ENCODE measurements around the gene MBP. TPM values are rescaled to one million over a fixed set of nuclear protein-coding genes. Genes with fewer than 3 reads are reported as not detected.

MBP gene
- total RNA-seq, 1 experiment from 2014 or later: 88.8 TPM

DNA sequence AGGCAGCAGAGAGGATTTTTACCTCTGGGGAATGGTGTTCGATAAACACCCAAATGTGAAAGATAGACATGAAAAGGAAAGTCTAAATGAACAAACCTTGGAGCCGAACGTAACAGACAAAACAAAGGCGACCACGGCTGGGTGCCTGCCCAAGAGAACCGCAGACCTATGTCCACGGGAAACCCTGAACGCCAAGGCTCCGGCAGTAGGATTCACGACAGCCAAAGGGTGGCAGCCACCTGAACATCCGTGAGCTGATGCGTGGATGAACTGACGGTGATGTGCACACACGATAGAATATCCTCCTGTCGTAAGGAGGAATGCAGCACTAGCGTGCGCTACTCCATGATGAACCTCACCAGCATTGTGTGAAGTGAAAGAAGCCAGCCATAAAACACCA, 85.6 kb downstream of the MBP start:
- no TSS peak for BruUV-seq (replicated peaks)
- in situ Hi-C loops (cut with HindIII; ENCODE audit: low pct_unique_long_range_greater_than_20kb, low sequenced_read_pairs) (no loop called here), intact Hi-C loops (cut with micrococcal nuclease; ENCODE audit: unreplicated experiment) (no loop called here)
- peaks cover 8% of the 10 kb centered on the region; the same call in 1 of the 2 replicates for H3K4me1 ChIP-seq (ENCODE audit: control insufficient read depth, insufficient read depth, low read length)
- no peaks in the 10 kb centered on the region for H3K36me3 ChIP-seq (ENCODE audit: control insufficient read depth, insufficient read depth, low read length)
- DNase-seq (ENCODE audit: low read depth, low spot score): no peak
- H3K9me3 ChIP-seq (ENCODE audit: control insufficient read depth, insufficient read depth, low read depth, low read length): no peaks in the 10 kb centered on the region
- CTCF ChIA-PET: no interaction called here
- no peaks in the 10 kb centered on the region for H3K27me3 ChIP-seq (ENCODE audit: control insufficient read depth, insufficient read depth, low read length)
- TF ChIP-seq POLR2AphosphoS5 (IDR thresholded peaks at IDR 0.05; ENCODE audit: low read depth, low read length): no peak
- TF ChIP-seq, protein P1, sequence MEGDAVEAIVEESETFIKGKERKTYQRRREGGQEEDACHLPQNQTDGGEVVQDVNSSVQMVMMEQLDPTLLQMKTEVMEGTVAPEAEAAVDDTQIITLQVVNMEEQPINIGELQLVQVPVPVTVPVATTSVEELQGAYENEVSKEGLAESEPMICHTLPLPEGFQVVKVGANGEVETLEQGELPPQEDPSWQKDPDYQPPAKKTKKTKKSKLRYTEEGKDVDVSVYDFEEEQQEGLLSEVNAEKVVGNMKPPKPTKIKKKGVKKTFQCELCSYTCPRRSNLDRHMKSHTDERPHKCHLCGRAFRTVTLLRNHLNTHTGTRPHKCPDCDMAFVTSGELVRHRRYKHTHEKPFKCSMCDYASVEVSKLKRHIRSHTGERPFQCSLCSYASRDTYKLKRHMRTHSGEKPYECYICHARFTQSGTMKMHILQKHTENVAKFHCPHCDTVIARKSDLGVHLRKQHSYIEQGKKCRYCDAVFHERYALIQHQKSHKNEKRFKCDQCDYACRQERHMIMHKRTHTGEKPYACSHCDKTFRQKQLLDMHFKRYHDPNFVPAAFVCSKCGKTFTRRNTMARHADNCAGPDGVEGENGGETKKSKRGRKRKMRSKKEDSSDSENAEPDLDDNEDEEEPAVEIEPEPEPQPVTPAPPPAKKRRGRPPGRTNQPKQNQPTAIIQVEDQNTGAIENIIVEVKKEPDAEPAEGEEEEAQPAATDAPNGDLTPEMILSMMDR (IDR thresholded peaks at IDR 0.05): no peak
- TF ChIP-seq, protein P2, sequence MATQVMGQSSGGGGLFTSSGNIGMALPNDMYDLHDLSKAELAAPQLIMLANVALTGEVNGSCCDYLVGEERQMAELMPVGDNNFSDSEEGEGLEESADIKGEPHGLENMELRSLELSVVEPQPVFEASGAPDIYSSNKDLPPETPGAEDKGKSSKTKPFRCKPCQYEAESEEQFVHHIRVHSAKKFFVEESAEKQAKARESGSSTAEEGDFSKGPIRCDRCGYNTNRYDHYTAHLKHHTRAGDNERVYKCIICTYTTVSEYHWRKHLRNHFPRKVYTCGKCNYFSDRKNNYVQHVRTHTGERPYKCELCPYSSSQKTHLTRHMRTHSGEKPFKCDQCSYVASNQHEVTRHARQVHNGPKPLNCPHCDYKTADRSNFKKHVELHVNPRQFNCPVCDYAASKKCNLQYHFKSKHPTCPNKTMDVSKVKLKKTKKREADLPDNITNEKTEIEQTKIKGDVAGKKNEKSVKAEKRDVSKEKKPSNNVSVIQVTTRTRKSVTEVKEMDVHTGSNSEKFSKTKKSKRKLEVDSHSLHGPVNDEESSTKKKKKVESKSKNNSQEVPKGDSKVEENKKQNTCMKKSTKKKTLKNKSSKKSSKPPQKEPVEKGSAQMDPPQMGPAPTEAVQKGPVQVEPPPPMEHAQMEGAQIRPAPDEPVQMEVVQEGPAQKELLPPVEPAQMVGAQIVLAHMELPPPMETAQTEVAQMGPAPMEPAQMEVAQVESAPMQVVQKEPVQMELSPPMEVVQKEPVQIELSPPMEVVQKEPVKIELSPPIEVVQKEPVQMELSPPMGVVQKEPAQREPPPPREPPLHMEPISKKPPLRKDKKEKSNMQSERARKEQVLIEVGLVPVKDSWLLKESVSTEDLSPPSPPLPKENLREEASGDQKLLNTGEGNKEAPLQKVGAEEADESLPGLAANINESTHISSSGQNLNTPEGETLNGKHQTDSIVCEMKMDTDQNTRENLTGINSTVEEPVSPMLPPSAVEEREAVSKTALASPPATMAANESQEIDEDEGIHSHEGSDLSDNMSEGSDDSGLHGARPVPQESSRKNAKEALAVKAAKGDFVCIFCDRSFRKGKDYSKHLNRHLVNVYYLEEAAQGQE (IDR thresholded peaks at IDR 0.05; ENCODE audit: insufficient read depth in 1 of 2, low read depth in 2 of 2, low read length in 1 of 2): no peak
- no peak for TF ChIP-seq SIN3A (IDR thresholded peaks at IDR 0.05; ENCODE audit: borderline replicate concordance, insufficient read depth, low read depth, low read length)
- no peak for TF ChIP-seq TCF7L2 (IDR thresholded peaks at IDR 0.05; ENCODE audit: low read depth, low read length)
- ATAC-seq: no peak
- H3K4me3 ChIP-seq (ENCODE audit: low read depth in 2 of 2, low read length in 2 of 2): no peak overlapping the region
- POLR2A ChIA-PET: no interaction called here
- no peak overlapping the region for H3K27ac ChIP-seq (ENCODE audit: low read length)

DNA sequence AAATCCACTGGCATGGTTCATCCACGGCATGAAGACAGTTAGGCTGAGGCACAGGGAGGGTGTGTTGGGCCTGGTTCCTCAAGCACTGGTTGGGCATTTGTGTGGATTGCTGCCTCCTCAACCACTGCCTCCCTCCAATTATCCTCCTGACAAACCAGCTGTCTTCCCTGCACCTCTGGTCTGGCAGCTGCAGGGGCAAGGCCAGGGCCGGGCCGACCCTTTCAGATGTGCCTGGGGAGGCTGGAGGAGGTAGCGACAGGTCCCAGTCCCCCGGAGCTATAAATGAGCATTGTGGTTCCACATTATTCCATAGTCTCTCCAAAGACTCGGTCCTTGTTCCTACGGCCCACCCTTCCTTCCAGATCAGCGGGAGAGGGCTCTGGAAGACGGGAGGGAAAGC, 86.2 kb downstream of the MBP start:
- no peaks in the 10 kb centered on the region for H3K36me3 ChIP-seq (ENCODE audit: control insufficient read depth, insufficient read depth, low read length)
- BruUV-seq (replicated peaks): no TSS peak
- POLR2A ChIA-PET: no interaction called here
- CTCF ChIA-PET: interaction anchor here (1.2 kb wide), 1 partner anchor 9 kb away, joined by 3 read pairs; no protein-coding TSS in a partner anchor
- TF ChIP-seq, protein P2 (IDR thresholded peaks at IDR 0.05; ENCODE audit: insufficient read depth in 1 of 2, low read depth in 2 of 2, low read length in 1 of 2): no peak
- TF ChIP-seq TCF7L2 (IDR thresholded peaks at IDR 0.05; ENCODE audit: low read depth, low read length): no peak
- DNase-seq (ENCODE audit: low read depth, low spot score): no peak
- intact Hi-C loops (cut with micrococcal nuclease; ENCODE audit: unreplicated experiment) (no loop called here), in situ Hi-C loops (cut with HindIII; ENCODE audit: low pct_unique_long_range_greater_than_20kb, low sequenced_read_pairs) (no loop called here)
- no peaks in the 10 kb centered on the region for H3K9me3 ChIP-seq (ENCODE audit: control insufficient read depth, insufficient read depth, low read depth, low read length)
- no peak overlapping the region for H3K27ac ChIP-seq (ENCODE audit: low read length)
- no peaks in the 10 kb centered on the region for H3K27me3 ChIP-seq (ENCODE audit: control insufficient read depth, insufficient read depth, low read length)
- no peak overlapping the region for H3K4me3 ChIP-seq (ENCODE audit: low read depth in 2 of 2, low read length in 2 of 2)
- no peak for ATAC-seq
- peaks cover 8% of the 10 kb centered on the region; the same call in 1 of the 2 replicates for H3K4me1 ChIP-seq (ENCODE audit: control insufficient read depth, insufficient read depth, low read length)
